Upper lobe of left lung (tissue), 4 donors: ENCODE data around the gene KATNA1.

Experiments
- CTCF ChIP-seq, 6 experiments: fragments of 450-650 bp in 4 of 6; fragments of 200-600 bp in 2 of 6; sonication (generic) in 2 of 6; IDR thresholded peaks; one replicate each; pipeline ENCODE4 v1.5.1; 2016 to 2019; ENCODE audit warnings: antibody characterized with exemption in 6 of 6
- POLR2A ChIP-seq, 4 donors: fragments of 450-650 bp; IDR thresholded peaks; one replicate each; pipeline ENCODE4 v1.5.1; 2016 to 2017; ENCODE audit warnings: antibody characterized with exemption in 4 of 4, mild to moderate bottlenecking in 2 of 4
- POLR2AphosphoS5 ChIP-seq, 2 donors: sonication (generic); formaldehyde crosslinking; IDR thresholded peaks; one replicate each; pipeline ENCODE4 v1.5.1; 2017; ENCODE audit warnings: antibody characterized with exemption in 2 of 2

- TF ChIP-seq POLR2A (IDR thresholded peaks at IDR 0.05) (no peak), POLR2AphosphoS5 (IDR thresholded peaks at IDR 0.05) (no peak), CTCF (IDR thresholded peaks at IDR 0.05) (peak in 2 of 6 experiments; percentile 39 to 60)
Measured at GRCh38 chr6:149560736-149561135, 87.8 kb downstream of the KATNA1 start.
